Esophagus (tissue), 2 donors: ENCODE data around the gene CPVL. TPM values are rescaled to one million over a fixed set of nuclear protein-coding genes. Genes with fewer than 3 reads are reported as not detected.
A peak's percentile ranks its signal among the peaks of the same experiment; 100 is the strongest.

Experiments
- H3K27ac ChIP-seq, 2 donors: one replicate each; pipeline ENCODE4 v1.5.1; 2013; ENCODE audit warnings: low read depth in 2 of 2, mild to moderate bottlenecking in 2 of 2, inconsistent platforms in 1 of 2, low read length in 1 of 2, moderate library complexity in 1 of 2
- H3K27me3 ChIP-seq, 2 donors: one replicate each; pipeline ENCODE4 v1.6.1; 2013; ENCODE audit warnings: low read length in 2 of 2, control low read depth in 1 of 2, mild to moderate bottlenecking in 1 of 2; ENCODE audit not compliant: insufficient read depth in 2 of 2, control insufficient read depth in 1 of 2
- H3K36me3 ChIP-seq, 2 donors: one replicate each; pipeline ENCODE4 v1.6.1; 2013; ENCODE audit warnings: low read length in 1 of 2; ENCODE audit not compliant: control insufficient read depth in 2 of 2, insufficient read depth in 2 of 2
- H3K4me1 ChIP-seq, 2 donors: one replicate each; pipeline ENCODE4 v1.6.1; 2013; ENCODE audit warnings: low read length in 1 of 2; ENCODE audit not compliant: control insufficient read depth in 2 of 2, insufficient read depth in 2 of 2
- H3K4me3 ChIP-seq, 2 donors: one replicate each; pipeline ENCODE4 v1.5.1; 2013; ENCODE audit warnings: low read length in 2 of 2, mild to moderate bottlenecking in 2 of 2, low read depth in 1 of 2, moderate library complexity in 1 of 2
- H3K9me3 ChIP-seq, 2 donors: one replicate each; pipeline ENCODE4 v1.6.1; 2013; ENCODE audit warnings: mild to moderate bottlenecking in 2 of 2, low read depth in 1 of 2, low read length in 1 of 2, moderate library complexity in 1 of 2; ENCODE audit not compliant: control insufficient read depth in 2 of 2, insufficient read depth in 1 of 2
- WGBS, 2 donors: extraction: QIAGEN DNeasy Blood & Tissue Kit; methylation state at CpG; one replicate each; pipeline ENCODE4 v1.1.7; 2013; 5-methylcytosine and 5-hydroxymethylcytosine counted together
- polyA plus RNA-seq, 2 donors: library from polyadenylated mRNA; stranded (reverse); fragments of 200-250 nt; gene quantifications; one replicate each; pipeline ENCODE4 v1.2.3, GENCODE V29; 2013
- donor health status: healthy with polysubstance abuse.
- donor health status: Bipolar disorder and iron deficiency.

The CPVL gene
- polyA plus RNA-seq, 2 donors: 4.6 to 9.5 TPM

DNA sequence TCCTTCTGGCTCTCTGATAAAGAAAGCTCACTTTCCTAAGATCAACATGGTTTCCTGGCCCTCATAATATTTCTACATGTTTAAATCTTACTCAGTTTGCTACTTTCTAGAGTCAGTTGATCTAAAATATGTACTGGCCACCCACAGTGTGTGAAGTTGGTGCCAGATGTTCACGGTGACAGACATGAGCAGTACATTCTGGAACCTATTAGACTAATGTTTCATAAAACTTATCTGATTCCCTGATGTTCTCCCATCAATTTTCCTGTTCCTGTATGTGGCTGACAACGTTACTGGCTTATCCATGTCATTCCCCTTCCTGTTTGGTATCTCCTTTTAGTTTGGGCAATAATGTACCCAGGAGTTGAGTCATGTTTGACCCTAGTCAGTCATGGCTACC lies 13.7 kb upstream of the CPVL start:
- Histone ChIP-seq H3K27ac (no peak overlapping the region), H3K9me3 (no peaks in the 10 kb centered on the region), H3K4me1 (no peaks in the 10 kb centered on the region), H3K36me3 (no peaks in the 10 kb centered on the region), H3K4me3 (no peak overlapping the region), H3K27me3 (peaks cover 0 to 5% of the 10 kb centered on the region in 2 donors)
- WGBS, 2 donors: 50 to 64% methylated on average over 2 of the region's 2 CpGs

DNA sequence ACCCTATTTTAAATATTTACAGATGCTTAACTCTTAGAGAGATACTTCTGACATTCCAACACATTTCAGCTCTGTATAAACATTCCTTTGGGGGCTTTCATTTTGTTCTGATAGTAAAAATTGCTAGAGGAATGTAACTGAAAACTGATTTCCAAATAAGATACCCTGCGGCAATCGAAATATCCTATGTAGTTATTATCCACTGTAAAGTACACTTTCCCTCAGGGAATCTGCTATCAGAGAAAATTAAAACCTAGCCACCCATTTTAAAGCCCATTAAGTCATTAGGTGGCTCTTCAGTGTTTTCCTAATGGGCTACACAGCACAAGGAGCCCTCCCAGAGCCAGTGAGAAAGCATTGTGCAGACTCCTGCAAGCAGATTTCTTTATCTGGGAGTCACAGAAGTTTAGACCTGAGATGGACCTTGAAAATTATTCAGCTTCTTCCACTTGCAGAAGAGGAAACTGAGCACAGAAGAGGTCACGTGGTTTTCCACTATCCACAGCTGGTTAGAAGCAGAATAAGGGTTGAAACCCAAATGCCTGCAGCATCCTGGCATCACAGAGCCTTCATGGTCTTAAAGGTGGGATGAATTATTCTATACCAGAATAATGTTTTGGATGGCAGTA lies 12.6 kb upstream of the CPVL start:
- no peak overlapping the region for H3K27ac ChIP-seq
- no peaks in the 10 kb centered on the region for H3K36me3 ChIP-seq
- no peaks in the 10 kb centered on the region for H3K4me1 ChIP-seq
- WGBS, 2 donors: 63 to 74% methylated on average over 3 of the region's 3 CpGs
- H3K4me3 ChIP-seq: no peak overlapping the region
- peaks cover 0 to 5% of the 10 kb centered on the region in 2 donors for H3K27me3 ChIP-seq
- no peaks in the 10 kb centered on the region for H3K9me3 ChIP-seq

DNA sequence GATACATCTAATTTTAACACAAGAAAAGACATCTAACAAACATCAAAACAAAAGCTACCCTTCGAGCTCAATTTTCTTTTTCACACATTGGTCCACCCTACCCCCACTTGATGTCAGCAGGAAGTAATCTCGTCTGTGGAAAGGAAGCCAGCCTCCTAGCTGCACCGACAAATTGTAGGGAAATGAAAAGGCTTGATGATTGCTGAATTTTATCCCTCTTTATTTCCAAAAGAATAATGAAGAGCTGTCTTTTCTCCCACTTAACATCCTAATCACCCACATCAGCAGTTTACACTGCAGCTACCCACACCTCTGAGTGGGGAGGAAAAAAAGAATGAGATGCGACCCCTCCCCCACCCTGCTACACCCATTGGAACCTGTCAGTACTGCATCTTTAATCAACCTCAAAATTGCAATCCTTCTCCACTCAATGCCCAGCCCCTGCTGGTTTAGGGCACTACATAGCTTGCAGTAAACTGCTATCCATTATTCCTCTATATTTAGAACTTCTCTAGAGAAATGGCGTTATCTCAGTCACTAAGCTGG lies 10.6 kb upstream of the CPVL start:
- Histone ChIP-seq H3K27me3 (peaks cover 0 to 5% of the 10 kb centered on the region in 2 donors), H3K9me3 (no peaks in the 10 kb centered on the region), H3K36me3 (no peaks in the 10 kb centered on the region), H3K27ac (no peak overlapping the region), H3K4me1 (no peaks in the 10 kb centered on the region), H3K4me3 (no peak overlapping the region)
- WGBS, 2 donors: 48 to 51% methylated on average over 5 of the region's 5 CpGs

DNA sequence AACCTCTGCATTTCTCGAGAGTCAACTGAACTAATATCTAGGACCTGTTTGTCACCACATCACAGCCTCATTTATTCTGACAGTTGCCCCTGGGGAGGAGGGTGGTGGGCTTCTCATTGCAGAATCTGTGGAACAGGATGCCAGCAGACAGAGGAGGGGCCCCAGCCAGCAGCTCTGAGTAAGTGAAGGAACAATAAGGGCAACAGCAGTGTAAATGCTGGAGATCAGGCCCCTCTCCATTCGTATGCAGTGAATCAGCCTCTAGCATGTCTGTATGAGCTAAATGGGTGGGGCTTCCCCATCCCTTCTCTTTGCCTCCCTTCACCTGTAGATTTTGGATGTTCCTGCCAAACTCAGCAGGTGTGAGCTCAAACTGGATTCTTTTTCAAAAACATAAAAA lies 7.7 kb upstream of the CPVL start:
- peaks cover 0 to 2% of the 10 kb centered on the region in 2 donors for H3K27me3 ChIP-seq
- no peaks in the 10 kb centered on the region for H3K9me3 ChIP-seq
- 66 to 75% methylated on average over 2 of the region's 2 CpGs for WGBS, 2 donors

DNA sequence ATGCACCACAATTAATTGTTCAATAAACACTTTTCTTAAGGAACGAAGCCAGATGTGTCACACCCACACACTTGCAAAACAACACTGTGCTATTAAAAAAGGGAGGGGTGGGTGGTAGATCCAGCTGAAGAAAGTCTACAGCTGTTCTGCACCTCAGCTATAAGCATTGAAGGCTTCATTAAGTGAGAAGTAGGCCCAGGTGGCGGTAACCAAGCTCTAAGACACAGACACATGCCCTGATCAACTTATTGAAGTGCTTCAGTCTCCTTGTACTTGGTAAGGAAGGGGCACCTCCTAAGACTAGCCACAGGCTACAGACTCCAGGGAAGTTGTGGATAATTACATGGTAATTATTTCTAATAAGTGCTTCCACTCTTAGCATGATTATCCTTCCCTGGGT lies 4.5 kb upstream of the CPVL start:
- Histone ChIP-seq H3K9me3 (no peaks in the 10 kb centered on the region), H3K27me3 (peaks cover 0 to 3% of the 10 kb centered on the region in 2 donors), H3K27ac (no peak overlapping the region), H3K4me3 (no peak overlapping the region), H3K36me3 (no peaks in the 10 kb centered on the region), H3K4me1 (no peaks in the 10 kb centered on the region)
- 75 to 83% methylated on average over 2 of the region's 2 CpGs for WGBS, 2 donors

More for the DNA sequence above, 7.7 kb upstream of the CPVL start:
- Histone ChIP-seq H3K4me3 (no peak overlapping the region), H3K36me3 (no peaks in the 10 kb centered on the region), H3K27ac (no peak overlapping the region), H3K4me1 (no peaks in the 10 kb centered on the region)

DNA sequence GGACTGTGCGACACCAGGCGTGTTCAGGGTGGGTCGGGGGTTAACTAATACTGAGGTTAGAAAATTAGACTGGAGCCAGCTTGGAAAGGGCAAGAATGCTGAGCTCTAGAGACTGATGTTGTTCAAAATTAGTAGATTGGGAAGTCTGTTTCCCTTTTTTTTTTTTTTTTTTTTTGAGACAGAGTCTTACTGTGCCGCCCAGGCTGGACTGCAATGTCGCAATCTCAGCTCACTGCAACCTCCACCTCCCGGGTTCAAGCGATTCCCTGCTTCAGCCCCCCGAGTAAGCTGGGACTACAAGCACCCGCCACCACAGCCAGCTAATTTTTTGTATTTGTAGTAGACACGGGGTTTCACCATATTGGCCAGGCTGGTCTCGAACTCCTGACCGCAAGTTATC lies 2.7 kb upstream of the CPVL start:
- H3K36me3 ChIP-seq: no peaks in the 10 kb centered on the region
- H3K4me3 ChIP-seq: no peak overlapping the region
- 89 to 91% methylated on average over 12 of the region's 12 CpGs for WGBS, 2 donors
- H3K27ac ChIP-seq: no peak overlapping the region
- H3K27me3 ChIP-seq: peaks cover 0 to 6% of the 10 kb centered on the region in 2 donors
- no peaks in the 10 kb centered on the region for H3K4me1 ChIP-seq
- H3K9me3 ChIP-seq: no peaks in the 10 kb centered on the region

DNA sequence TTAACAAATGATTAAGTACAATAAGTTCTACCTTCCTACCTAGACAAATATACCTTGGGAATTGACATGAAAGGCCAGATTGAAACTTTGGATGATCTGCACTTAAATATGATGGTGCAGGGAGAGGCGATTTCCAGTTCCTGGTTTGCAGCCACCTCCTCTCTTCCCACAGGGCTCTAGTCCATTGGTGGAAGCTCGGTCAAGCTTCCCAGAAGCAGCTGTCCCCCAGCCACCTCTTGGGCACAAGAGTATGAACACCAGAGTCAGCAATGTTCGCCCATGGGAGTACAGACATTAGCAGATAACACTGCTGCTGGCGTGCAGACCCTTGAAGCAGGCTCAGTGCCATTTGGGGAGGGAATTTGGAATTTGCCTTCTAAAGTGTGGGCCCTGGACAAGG lies 1.5 kb upstream of the CPVL start:
- 80 to 86% methylated on average over 4 of the region's 4 CpGs for WGBS, 2 donors
- H3K4me1 ChIP-seq: no peaks in the 10 kb centered on the region
- H3K4me3 ChIP-seq: no peak overlapping the region
- no peaks in the 10 kb centered on the region for H3K36me3 ChIP-seq
- H3K27me3 ChIP-seq: peaks cover 0 to 6% of the 10 kb centered on the region in 2 donors
- H3K27ac ChIP-seq: no peak overlapping the region
- H3K9me3 ChIP-seq: no peaks in the 10 kb centered on the region

DNA sequence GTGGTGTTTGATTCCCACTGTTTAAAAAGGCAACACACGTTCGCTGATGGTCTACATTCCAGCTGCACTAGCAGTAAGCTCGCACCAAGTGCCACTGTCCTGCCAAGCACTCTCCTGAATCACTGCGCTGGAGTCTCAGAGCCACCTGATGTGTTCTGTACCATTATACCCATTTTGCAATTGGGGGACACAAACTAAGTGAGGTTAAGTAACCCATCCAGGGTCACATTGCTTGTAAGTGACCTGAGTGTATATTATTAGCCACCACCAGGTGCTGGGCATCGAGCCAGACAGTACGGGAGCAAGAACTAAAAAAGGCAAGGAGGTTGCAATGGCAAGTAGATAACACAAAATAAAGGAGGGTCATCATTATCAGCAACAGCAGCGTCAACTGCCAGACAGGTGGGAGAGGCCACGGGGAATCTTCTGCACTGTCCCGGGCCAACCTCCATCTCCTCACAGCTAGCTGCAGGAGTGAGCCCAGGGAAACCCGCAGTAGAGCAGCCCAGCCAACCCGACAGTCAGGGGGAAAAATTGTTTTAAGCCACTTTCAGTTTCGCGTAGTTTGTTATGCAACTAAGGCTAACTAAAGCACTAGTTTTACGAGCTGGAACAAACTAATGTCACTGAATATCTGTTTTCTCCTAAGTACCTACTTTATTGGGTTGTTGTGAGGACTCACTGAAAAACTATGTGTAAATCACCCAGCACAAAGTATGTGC lies 712 bp upstream of the CPVL start:
- Histone ChIP-seq H3K36me3 (no peaks in the 10 kb centered on the region), H3K4me3 (peak overlapping the region in 1 of 2 donors; percentile 14), H3K9me3 (no peaks in the 10 kb centered on the region), H3K27ac (no peak overlapping the region), H3K27me3 (peaks cover 0 to 6% of the 10 kb centered on the region in 2 donors), H3K4me1 (no peaks in the 10 kb centered on the region)
- WGBS, 2 donors: 57 to 62% methylated on average over 14 of the region's 14 CpGs

DNA sequence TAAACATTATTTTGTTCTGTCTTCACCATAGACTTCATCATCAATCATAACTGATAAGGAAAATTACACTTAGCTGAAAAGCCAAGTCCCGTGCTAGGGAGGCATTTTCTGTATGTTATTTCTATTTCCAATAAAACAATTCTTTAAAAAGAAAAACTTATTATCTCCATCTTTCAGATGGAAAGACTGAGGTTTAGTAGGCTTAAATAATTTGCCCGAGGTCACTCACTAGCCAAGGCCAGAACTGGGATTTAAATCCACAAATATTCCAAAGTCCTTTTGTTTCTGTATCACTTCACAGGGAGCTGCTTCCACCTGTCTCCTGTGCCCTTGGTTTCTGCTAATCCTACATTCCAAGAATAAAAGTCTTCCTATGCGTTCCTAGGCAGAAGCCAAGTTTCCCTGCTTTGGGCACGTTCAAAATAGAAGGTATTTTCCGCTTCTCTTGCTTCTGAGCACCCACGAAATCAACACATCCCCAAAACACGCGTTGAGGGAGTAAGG lies 732 bp downstream of the CPVL start:
- no peaks in the 10 kb centered on the region for H3K36me3 ChIP-seq
- 14 to 15% methylated on average over 8 of the region's 8 CpGs for WGBS, 2 donors
- no peaks in the 10 kb centered on the region for H3K4me1 ChIP-seq
- peak overlapping the region; percentile 4 to 17 for H3K4me3 ChIP-seq
- no peak overlapping the region for H3K27ac ChIP-seq
- H3K27me3 ChIP-seq: peaks cover 0 to 6% of the 10 kb centered on the region in 2 donors
- no peaks in the 10 kb centered on the region for H3K9me3 ChIP-seq
